ENCODE results near the gene CASD1. TPM values are rescaled to one million over a fixed set of nuclear protein-coding genes. Genes with fewer than 3 reads are reported as not detected.

CASD1 gene
- total RNA-seq, 4 donors from 2014 or later: 5.4 to 9.9 (median 8.0) TPM

GRCh38 chr7:94562525-94562924 is 52.9 kb downstream of the CASD1 start:
- TF ChIP-seq CTCF (IDR thresholded peaks at IDR 0.05) (no peak), POLR2A (IDR thresholded peaks at IDR 0.05) (no peak)
- H3K4me3 ChIP-seq (ENCODE audit: low read depth, poor library complexity, severe bottlenecking): no peak overlapping the region
- WGBS, 2 donors: 70% methylated on average over 3 of the region's 3 CpGs
- no peak for DNase-seq (ENCODE audit: low spot score in 2 of 2)
- intact Hi-C loops (cut with DNase I; ENCODE audit: low total_unique reads): no loop called here

GRCh38 chr7:94565247-94565894 is 55.8 kb downstream of the CASD1 start:
- no peak for DNase-seq (ENCODE audit: low spot score in 2 of 2)
- H3K4me3 ChIP-seq (ENCODE audit: low read depth, poor library complexity, severe bottlenecking): no peak overlapping the region
- intact Hi-C loops (cut with DNase I; ENCODE audit: low total_unique reads): no loop called here
- TF ChIP-seq POLR2A (IDR thresholded peaks at IDR 0.05): no peak
- TF ChIP-seq CTCF (IDR thresholded peaks at IDR 0.05): no peak
- 95% methylated on average over 4 of the region's 4 CpGs for WGBS, 2 donors

GRCh38 chr7:94567396-94567795 is 57.8 kb downstream of the CASD1 start:
- intact Hi-C loops (cut with DNase I; ENCODE audit: low total_unique reads): no loop called here
- H3K4me3 ChIP-seq (ENCODE audit: low read depth, poor library complexity, severe bottlenecking): no peak overlapping the region
- no peak for DNase-seq (ENCODE audit: low spot score in 2 of 2)
- TF ChIP-seq POLR2A (IDR thresholded peaks at IDR 0.05) (no peak), CTCF (IDR thresholded peaks at IDR 0.05) (no peak)

- no peak for DNase-seq (ENCODE audit: low spot score in 2 of 2)
- intact Hi-C loops (cut with DNase I; ENCODE audit: low total_unique reads): no loop called here
- H3K4me3 ChIP-seq (ENCODE audit: low read depth, poor library complexity, severe bottlenecking): no peak overlapping the region
- TF ChIP-seq POLR2A (IDR thresholded peaks at IDR 0.05): no peak
- TF ChIP-seq CTCF (IDR thresholded peaks at IDR 0.05): no peak
Observed at GRCh38 chr7:94571816-94572215, 62.2 kb downstream of the CASD1 start.

- no peak for DNase-seq (ENCODE audit: low spot score in 2 of 2)
- H3K4me3 ChIP-seq (ENCODE audit: low read depth, poor library complexity, severe bottlenecking): no peak overlapping the region
- 95 to 97% methylated on average over 2 of the region's 2 CpGs for WGBS, 2 donors
- intact Hi-C loops (cut with DNase I; ENCODE audit: low total_unique reads): no loop called here
- TF ChIP-seq CTCF (IDR thresholded peaks at IDR 0.05): no peak
- TF ChIP-seq POLR2A (IDR thresholded peaks at IDR 0.05): no peak
Observed at GRCh38 chr7:94575646-94576045, 66.0 kb downstream of the CASD1 start.

GRCh38 chr7:94576316-94576715 is 66.7 kb downstream of the CASD1 start:
- no peak for DNase-seq (ENCODE audit: low spot score in 2 of 2)
- TF ChIP-seq CTCF (IDR thresholded peaks at IDR 0.05) (no peak), POLR2A (IDR thresholded peaks at IDR 0.05) (no peak)
- 72 to 73% methylated on average over 2 of the region's 2 CpGs for WGBS, 2 donors
- intact Hi-C loops (cut with DNase I; ENCODE audit: low total_unique reads): no loop called here
- H3K4me3 ChIP-seq (ENCODE audit: low read depth, poor library complexity, severe bottlenecking): no peak overlapping the region

Measured in lower leg skin (tissue), 4 donors.